H1 (cell line): Measurements from ENCODE around the gene ADGRL3. TPM values are rescaled to one million over a fixed set of nuclear protein-coding genes. Genes with fewer than 3 reads are reported as not detected.

Source experiments
- ATF3 ChIP-seq: IDR thresholded peaks from 2 replicates; pipeline ENCODE4 v1.6.1; 2011; ENCODE audit warnings: low read depth, mild to moderate bottlenecking, low read length; ENCODE audit not compliant: insufficient read depth
- CBX8 ChIP-seq: fragments of 300-800, 300-1000 bp; sonication (generic); IDR thresholded peaks from 2 replicates; pipeline ENCODE4 v1.7.1; 2016; ENCODE audit warnings: low read depth, low read length, borderline replicate concordance
- CEBPB ChIP-seq: IDR thresholded peaks from 2 replicates; pipeline ENCODE4 v1.6.1; 2012; ENCODE audit warnings: low read depth, low read length
- E2F6 ChIP-seq: IDR thresholded peaks from 2 replicates; pipeline ENCODE4 v1.6.1; 2012; ENCODE audit warnings: inconsistent platforms
- EGR1 ChIP-seq: IDR thresholded peaks from 2 replicates; pipeline ENCODE4 v1.6.1; 2011; ENCODE audit warnings: low read depth, low read length, borderline replicate concordance
- RNF2 ChIP-seq: fragments of 200-900, 300-1000 bp; sonication (generic); IDR thresholded peaks from 2 replicates; pipeline ENCODE4 v1.7.1; 2016; ENCODE audit warnings: borderline replicate concordance, low read depth, mild to moderate bottlenecking, antibody characterized with exemption, low read length; ENCODE audit not compliant: poor library complexity, severe bottlenecking; ENCODE audit errors: missing control alignments
- SIN3A ChIP-seq, 2 experiments: IDR thresholded peaks in 1 of 2; conservative IDR thresholded peaks in 1 of 2; 2 replicates each; pipeline ENCODE4 v1.6.1; 2011 to 2012; ENCODE audit warnings: low read length in 2 of 2, improper control_type of control experiment in 1 of 2, low read depth in 1 of 2, mild to moderate bottlenecking in 1 of 2
- SIRT6 ChIP-seq: IDR thresholded peaks from one replicate; pipeline ENCODE4 v1.7.1; 2012; ENCODE audit warnings: low read length, inconsistent platforms
- ZNF274 ChIP-seq: IDR thresholded peaks from 2 replicates; pipeline ENCODE4 v1.7.0; 2012; ENCODE audit warnings: low read length, borderline replicate concordance; ENCODE audit errors: extremely low read depth
- polyA plus RNA-seq, 7 experiments: library from polyadenylated mRNA; depleted of rRNA in 3 of 7; stranded (reverse) in 5 of 7; unstranded in 2 of 7; fragments of >200 nt in 5 of 7; fragments of 200-250 nt in 2 of 7; gene quantifications; 1 replicate in 5 of 7; 2 replicates in 1 of 7; 4 replicates in 1 of 7; pipeline versions ENCODE4 v1.2.1 to v1.2.3, GENCODE V29; 2011 to 2013; ENCODE audit warnings: missing spikeins in 2 of 7, mixed read lengths in 2 of 7
- total RNA-seq: library from RNA; stranded (reverse); fragmentation: NEBNext Ultra II Directional; extraction: Animal tissue kit (Norgen Biotek cat#: 25700); gene quantifications from 2 replicates; pipeline ENCODE4 v1.2.1, GENCODE V29; 2021
- TF ChIP-seq, protein P1 (sequence below): fragments of 300-600 bp; sonication (generic); IDR thresholded peaks from 2 replicates; pipeline ENCODE4 v1.7.1; 2012; ENCODE audit warnings: low read length, moderate library complexity, mild to moderate bottlenecking, inconsistent platforms; ENCODE audit not compliant: insufficient replicate concordance

ADGRL3 gene
- total and polyA plus RNA-seq, 2 of the 8 experiments (the other 6 are each of a cell fraction or from before 2014, with no cell fraction given), result 6.6 to 13.0 TPM

DNA sequence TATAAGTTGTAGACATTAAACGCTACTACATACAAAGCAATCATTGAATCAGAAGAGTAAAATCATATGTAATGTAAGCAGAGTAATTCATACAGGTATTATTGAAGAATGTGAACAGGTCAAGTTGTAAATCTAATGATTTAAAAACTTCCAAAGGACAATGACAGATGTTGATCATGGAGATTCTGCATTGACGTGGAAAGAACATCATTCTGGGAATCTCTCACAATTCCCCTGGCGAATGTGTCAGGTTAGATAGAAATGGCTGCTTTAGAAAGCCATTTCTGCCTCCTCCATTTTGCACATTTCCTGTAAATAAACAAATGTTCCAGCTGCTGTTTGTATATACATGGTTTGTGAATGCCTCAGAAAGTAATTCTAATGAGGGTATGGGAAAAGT, 719.4 kb downstream of the ADGRL3 start (continued):
- TF ChIP-seq, protein P1, sequence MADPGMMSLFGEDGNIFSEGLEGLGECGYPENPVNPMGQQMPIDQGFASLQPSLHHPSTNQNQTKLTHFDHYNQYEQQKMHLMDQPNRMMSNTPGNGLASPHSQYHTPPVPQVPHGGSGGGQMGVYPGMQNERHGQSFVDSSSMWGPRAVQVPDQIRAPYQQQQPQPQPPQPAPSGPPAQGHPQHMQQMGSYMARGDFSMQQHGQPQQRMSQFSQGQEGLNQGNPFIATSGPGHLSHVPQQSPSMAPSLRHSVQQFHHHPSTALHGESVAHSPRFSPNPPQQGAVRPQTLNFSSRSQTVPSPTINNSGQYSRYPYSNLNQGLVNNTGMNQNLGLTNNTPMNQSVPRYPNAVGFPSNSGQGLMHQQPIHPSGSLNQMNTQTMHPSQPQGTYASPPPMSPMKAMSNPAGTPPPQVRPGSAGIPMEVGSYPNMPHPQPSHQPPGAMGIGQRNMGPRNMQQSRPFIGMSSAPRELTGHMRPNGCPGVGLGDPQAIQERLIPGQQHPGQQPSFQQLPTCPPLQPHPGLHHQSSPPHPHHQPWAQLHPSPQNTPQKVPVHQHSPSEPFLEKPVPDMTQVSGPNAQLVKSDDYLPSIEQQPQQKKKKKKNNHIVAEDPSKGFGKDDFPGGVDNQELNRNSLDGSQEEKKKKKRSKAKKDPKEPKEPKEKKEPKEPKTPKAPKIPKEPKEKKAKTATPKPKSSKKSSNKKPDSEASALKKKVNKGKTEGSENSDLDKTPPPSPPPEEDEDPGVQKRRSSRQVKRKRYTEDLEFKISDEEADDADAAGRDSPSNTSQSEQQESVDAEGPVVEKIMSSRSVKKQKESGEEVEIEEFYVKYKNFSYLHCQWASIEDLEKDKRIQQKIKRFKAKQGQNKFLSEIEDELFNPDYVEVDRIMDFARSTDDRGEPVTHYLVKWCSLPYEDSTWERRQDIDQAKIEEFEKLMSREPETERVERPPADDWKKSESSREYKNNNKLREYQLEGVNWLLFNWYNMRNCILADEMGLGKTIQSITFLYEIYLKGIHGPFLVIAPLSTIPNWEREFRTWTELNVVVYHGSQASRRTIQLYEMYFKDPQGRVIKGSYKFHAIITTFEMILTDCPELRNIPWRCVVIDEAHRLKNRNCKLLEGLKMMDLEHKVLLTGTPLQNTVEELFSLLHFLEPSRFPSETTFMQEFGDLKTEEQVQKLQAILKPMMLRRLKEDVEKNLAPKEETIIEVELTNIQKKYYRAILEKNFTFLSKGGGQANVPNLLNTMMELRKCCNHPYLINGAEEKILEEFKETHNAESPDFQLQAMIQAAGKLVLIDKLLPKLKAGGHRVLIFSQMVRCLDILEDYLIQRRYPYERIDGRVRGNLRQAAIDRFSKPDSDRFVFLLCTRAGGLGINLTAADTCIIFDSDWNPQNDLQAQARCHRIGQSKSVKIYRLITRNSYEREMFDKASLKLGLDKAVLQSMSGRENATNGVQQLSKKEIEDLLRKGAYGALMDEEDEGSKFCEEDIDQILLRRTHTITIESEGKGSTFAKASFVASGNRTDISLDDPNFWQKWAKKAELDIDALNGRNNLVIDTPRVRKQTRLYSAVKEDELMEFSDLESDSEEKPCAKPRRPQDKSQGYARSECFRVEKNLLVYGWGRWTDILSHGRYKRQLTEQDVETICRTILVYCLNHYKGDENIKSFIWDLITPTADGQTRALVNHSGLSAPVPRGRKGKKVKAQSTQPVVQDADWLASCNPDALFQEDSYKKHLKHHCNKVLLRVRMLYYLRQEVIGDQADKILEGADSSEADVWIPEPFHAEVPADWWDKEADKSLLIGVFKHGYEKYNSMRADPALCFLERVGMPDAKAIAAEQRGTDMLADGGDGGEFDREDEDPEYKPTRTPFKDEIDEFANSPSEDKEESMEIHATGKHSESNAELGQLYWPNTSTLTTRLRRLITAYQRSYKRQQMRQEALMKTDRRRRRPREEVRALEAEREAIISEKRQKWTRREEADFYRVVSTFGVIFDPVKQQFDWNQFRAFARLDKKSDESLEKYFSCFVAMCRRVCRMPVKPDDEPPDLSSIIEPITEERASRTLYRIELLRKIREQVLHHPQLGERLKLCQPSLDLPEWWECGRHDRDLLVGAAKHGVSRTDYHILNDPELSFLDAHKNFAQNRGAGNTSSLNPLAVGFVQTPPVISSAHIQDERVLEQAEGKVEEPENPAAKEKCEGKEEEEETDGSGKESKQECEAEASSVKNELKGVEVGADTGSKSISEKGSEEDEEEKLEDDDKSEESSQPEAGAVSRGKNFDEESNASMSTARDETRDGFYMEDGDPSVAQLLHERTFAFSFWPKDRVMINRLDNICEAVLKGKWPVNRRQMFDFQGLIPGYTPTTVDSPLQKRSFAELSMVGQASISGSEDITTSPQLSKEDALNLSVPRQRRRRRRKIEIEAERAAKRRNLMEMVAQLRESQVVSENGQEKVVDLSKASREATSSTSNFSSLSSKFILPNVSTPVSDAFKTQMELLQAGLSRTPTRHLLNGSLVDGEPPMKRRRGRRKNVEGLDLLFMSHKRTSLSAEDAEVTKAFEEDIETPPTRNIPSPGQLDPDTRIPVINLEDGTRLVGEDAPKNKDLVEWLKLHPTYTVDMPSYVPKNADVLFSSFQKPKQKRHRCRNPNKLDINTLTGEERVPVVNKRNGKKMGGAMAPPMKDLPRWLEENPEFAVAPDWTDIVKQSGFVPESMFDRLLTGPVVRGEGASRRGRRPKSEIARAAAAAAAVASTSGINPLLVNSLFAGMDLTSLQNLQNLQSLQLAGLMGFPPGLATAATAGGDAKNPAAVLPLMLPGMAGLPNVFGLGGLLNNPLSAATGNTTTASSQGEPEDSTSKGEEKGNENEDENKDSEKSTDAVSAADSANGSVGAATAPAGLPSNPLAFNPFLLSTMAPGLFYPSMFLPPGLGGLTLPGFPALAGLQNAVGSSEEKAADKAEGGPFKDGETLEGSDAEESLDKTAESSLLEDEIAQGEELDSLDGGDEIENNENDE, result no peak
- TF ChIP-seq CBX8 (no peak), ZNF274 (no peak), CEBPB (no peak), EGR1 (no peak), RNF2 (no peak), ATF3 (no peak), SIN3A (conservative IDR thresholded peaks at IDR 0.05 in 1 of 2, IDR thresholded peaks at IDR 0.05 in 1 of 2; ENCODE audit: low read depth in 1 of 2, low read length in 2 of 2) (no peak), E2F6 (no peak), SIRT6 (no peak)
